ENCODE measurements around the gene TEX2. TPM values are rescaled to one million over a fixed set of nuclear protein-coding genes. Genes with fewer than 3 reads are reported as not detected.

Gene TEX2
- total RNA-seq, 1 donor from 2014 or later: 8.1 TPM

GRCh38 chr17:64176556-64176955 lies 86.5 kb downstream of the TEX2 start:
- Mint-ChIP-seq H3K27ac (no peak overlapping the region), H3K4me1 (no peaks in the 10 kb centered on the region), H3K27me3 (no peaks in the 10 kb centered on the region), H3K9me3 (no peaks in the 10 kb centered on the region), H3K4me3 (no peak overlapping the region), H3K36me3 (ENCODE audit: low read depth) (peaks cover 9% of the 10 kb centered on the region)
- DNase-seq: no peak
- CTCF ChIA-PET: no interaction called here
- no peak for ATAC-seq (ENCODE audit: low read depth)
- POLR2A ChIA-PET: no interaction called here
- TF ChIP-seq CTCF (IDR thresholded peaks at IDR 0.05): no peak
- intact Hi-C loops (cut with micrococcal nuclease): no loop called here

- H3K4me3 Mint-ChIP-seq: no peak overlapping the region
- H3K36me3 Mint-ChIP-seq (ENCODE audit: low read depth): peaks cover 17% of the 10 kb centered on the region
- no peaks in the 10 kb centered on the region for H3K27me3 Mint-ChIP-seq
- ChIA-PET POLR2A (no interaction called here), CTCF (no interaction called here)
- H3K4me1 Mint-ChIP-seq: no peaks in the 10 kb centered on the region
- no peak for DNase-seq
- no peak overlapping the region for H3K27ac Mint-ChIP-seq
- TF ChIP-seq CTCF (IDR thresholded peaks at IDR 0.05): no peak
- no peak for ATAC-seq (ENCODE audit: low read depth)
- no peaks in the 10 kb centered on the region for H3K9me3 Mint-ChIP-seq
- intact Hi-C loops (cut with micrococcal nuclease): no loop called here
Measured at GRCh38 chr17:64174686-64175456, 88.2 kb downstream of the TEX2 start.

GRCh38 chr17:64173646-64174045 lies 89.4 kb downstream of the TEX2 start:
- CTCF ChIA-PET: no interaction called here
- DNase-seq (no peak), ATAC-seq (ENCODE audit: low read depth) (no peak)
- TF ChIP-seq CTCF (IDR thresholded peaks at IDR 0.05): no peak
- POLR2A ChIA-PET: no interaction called here
- H3K27me3 Mint-ChIP-seq: no peaks in the 10 kb centered on the region
- intact Hi-C loops (cut with micrococcal nuclease): no loop called here
- H3K36me3 Mint-ChIP-seq (ENCODE audit: low read depth): peaks cover 15% of the 10 kb centered on the region
- H3K9me3 Mint-ChIP-seq: no peaks in the 10 kb centered on the region
- no peaks in the 10 kb centered on the region for H3K4me1 Mint-ChIP-seq
- H3K4me3 Mint-ChIP-seq: no peak overlapping the region
- no peak overlapping the region for H3K27ac Mint-ChIP-seq

- H3K27me3 Mint-ChIP-seq: no peaks in the 10 kb centered on the region
- ChIA-PET CTCF (no interaction called here), POLR2A (no interaction called here)
- H3K4me1 Mint-ChIP-seq: no peaks in the 10 kb centered on the region
- no peaks in the 10 kb centered on the region for H3K9me3 Mint-ChIP-seq
- no peak overlapping the region for H3K27ac Mint-ChIP-seq
- ATAC-seq (ENCODE audit: low read depth) (no peak), DNase-seq (no peak)
- intact Hi-C loops (cut with micrococcal nuclease): no loop called here
- TF ChIP-seq CTCF (IDR thresholded peaks at IDR 0.05): no peak
- no peak overlapping the region for H3K4me3 Mint-ChIP-seq
- peaks cover 17% of the 10 kb centered on the region for H3K36me3 Mint-ChIP-seq (ENCODE audit: low read depth)
Measured at GRCh38 chr17:64172510-64172909, 90.5 kb downstream of the TEX2 start.

GRCh38 chr17:64171041-64171440 lies 92.0 kb downstream of the TEX2 start:
- ATAC-seq (ENCODE audit: low read depth): no peak
- no peaks in the 10 kb centered on the region for H3K9me3 Mint-ChIP-seq
- POLR2A ChIA-PET: no interaction called here
- TF ChIP-seq CTCF (IDR thresholded peaks at IDR 0.05): no peak
- no peaks in the 10 kb centered on the region for H3K4me1 Mint-ChIP-seq
- H3K36me3 Mint-ChIP-seq (ENCODE audit: low read depth): peaks cover 15% of the 10 kb centered on the region
- H3K27me3 Mint-ChIP-seq: no peaks in the 10 kb centered on the region
- no peak overlapping the region for H3K4me3 Mint-ChIP-seq
- DNase-seq: no peak
- no peak overlapping the region for H3K27ac Mint-ChIP-seq
- CTCF ChIA-PET: no interaction called here
- intact Hi-C loops (cut with micrococcal nuclease): no loop called here

Data from activated B cell treated with CpG ODN at 0.5 μM for 24 hours (primary cell).